GM23248 (cell line): ENCODE measurements around the gene KIFAP3.

Source experiments
- EZH2 ChIP-seq: fragments of 200-600 bp; sonication (generic); IDR thresholded peaks from 2 replicates; pipeline ENCODE4 v1.6.1; 2018; ENCODE audit warnings: antibody characterized with exemption, mild to moderate bottlenecking; ENCODE audit not compliant: insufficient read depth, poor library complexity, severe bottlenecking
- EZH2phosphoT487 ChIP-seq: fragments of 200-600 bp; sonication (generic); IDR thresholded peaks from 2 replicates; pipeline ENCODE4 v1.6.1; 2018; ENCODE audit warnings: antibody characterized with exemption, moderate library complexity, mild to moderate bottlenecking, low read depth; ENCODE audit not compliant: insufficient read depth

- TF ChIP-seq EZH2 (no peak), EZH2phosphoT487 (no peak)
These were observed 46.7 kb downstream of the KIFAP3 start for GRCh38 chr1:170027760-170028159.
